ENCODE data around the gene DCTN2.

DNA sequence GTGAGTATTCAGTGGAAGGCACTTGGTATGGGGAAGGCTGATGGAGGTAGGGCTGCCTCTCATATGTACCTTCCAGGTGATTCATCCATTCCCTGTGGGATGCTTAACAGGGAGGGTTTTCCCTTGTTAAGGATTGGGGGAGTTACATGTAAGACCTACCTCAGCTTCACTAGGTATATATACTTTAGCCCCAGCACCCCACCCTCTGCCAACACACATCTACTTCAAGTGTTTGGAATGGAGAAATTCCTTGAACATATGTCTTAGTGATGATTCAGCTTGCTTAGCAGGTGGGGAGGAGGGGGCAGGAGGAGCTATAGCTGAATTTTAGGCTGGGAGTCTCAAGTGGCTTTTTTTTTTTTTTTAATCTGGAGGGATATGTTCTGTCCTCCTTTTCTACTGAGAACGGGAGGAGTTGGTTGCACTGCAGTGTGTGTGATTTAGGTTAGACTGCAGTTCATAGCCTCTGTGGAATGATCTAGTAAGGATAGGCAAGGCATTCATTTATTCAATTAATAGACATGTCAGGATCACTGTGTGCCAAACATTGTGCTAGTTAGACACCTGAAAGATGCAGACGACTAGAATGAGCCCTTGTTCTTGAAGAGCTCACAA lies 45.7 kb upstream of the DCTN2 start:
- no peak for TF ChIP-seq POLR2A (IDR thresholded peaks at IDR 0.05)
- TF ChIP-seq, protein P1, sequence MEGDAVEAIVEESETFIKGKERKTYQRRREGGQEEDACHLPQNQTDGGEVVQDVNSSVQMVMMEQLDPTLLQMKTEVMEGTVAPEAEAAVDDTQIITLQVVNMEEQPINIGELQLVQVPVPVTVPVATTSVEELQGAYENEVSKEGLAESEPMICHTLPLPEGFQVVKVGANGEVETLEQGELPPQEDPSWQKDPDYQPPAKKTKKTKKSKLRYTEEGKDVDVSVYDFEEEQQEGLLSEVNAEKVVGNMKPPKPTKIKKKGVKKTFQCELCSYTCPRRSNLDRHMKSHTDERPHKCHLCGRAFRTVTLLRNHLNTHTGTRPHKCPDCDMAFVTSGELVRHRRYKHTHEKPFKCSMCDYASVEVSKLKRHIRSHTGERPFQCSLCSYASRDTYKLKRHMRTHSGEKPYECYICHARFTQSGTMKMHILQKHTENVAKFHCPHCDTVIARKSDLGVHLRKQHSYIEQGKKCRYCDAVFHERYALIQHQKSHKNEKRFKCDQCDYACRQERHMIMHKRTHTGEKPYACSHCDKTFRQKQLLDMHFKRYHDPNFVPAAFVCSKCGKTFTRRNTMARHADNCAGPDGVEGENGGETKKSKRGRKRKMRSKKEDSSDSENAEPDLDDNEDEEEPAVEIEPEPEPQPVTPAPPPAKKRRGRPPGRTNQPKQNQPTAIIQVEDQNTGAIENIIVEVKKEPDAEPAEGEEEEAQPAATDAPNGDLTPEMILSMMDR (IDR thresholded peaks at IDR 0.05) = no peak

Measured in thyroid gland (tissue), 4 donors.